Vagina (tissue), 2 donors: ENCODE results near the gene RCAN3.

Experiments used
- POLR2A ChIP-seq, 2 donors: fragments of 450-650 bp; IDR thresholded peaks; one replicate each; pipeline ENCODE4 v1.6.1; 2017; ENCODE audit warnings: antibody characterized with exemption in 2 of 2, mild to moderate bottlenecking in 2 of 2, moderate library complexity in 2 of 2
- TF ChIP-seq, protein P1 (sequence below), 3 experiments: fragments of 450-650 bp in 2 of 3; fragments of 200-600 bp in 1 of 3; sonication (generic) in 1 of 3; IDR thresholded peaks; one replicate each; pipeline ENCODE4 v1.5.1; 2017 to 2019; ENCODE audit warnings: antibody characterized with exemption in 3 of 3, mild to moderate bottlenecking in 2 of 3, moderate library complexity in 2 of 3

DNA sequence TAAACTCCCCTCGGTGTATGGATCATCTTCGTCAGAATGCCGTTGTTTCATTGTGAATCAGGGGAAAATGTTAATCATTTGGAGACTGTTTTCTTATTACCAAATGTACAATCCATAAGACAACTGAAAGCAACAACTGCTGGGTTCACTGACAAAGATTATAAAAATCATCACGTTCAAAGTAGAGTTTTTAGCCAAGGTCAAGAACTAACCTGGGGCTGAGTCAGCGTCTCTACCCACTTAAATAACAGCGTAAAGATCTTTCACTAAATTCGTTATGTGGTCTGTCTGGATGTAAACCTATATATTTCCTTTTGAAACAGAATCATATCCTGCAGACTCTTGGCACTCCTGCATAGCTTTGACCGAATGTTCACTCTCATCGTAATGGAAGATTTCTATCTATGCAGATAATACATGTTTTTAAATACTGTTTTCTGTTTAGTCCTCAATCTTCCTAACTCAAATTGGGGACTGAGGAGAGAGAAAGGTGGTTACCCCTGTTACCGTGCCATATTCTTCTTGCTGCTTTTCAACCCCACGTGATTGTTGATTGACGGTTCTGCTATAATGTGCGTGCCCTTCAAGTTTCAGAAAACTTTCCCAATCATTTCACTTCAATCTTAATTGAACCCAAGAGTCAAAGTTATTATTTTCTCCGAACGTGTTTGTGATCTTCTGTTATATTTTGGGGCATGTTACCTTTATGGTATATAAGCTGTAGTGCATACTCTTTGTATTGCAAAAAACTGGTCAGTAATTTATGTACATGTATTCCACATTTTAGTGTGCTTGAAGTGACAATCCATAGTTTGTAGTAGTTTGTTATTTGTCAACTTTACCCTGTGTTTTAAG, 37.6 kb downstream of the RCAN3 start:
- no peak for TF ChIP-seq POLR2A (IDR thresholded peaks at IDR 0.05)
- TF ChIP-seq, protein P1, sequence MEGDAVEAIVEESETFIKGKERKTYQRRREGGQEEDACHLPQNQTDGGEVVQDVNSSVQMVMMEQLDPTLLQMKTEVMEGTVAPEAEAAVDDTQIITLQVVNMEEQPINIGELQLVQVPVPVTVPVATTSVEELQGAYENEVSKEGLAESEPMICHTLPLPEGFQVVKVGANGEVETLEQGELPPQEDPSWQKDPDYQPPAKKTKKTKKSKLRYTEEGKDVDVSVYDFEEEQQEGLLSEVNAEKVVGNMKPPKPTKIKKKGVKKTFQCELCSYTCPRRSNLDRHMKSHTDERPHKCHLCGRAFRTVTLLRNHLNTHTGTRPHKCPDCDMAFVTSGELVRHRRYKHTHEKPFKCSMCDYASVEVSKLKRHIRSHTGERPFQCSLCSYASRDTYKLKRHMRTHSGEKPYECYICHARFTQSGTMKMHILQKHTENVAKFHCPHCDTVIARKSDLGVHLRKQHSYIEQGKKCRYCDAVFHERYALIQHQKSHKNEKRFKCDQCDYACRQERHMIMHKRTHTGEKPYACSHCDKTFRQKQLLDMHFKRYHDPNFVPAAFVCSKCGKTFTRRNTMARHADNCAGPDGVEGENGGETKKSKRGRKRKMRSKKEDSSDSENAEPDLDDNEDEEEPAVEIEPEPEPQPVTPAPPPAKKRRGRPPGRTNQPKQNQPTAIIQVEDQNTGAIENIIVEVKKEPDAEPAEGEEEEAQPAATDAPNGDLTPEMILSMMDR (IDR thresholded peaks at IDR 0.05), result no peak
